ENCODE measurements around the gene C6orf118. TPM values are rescaled to one million over a fixed set of nuclear protein-coding genes. Genes with fewer than 3 reads are reported as not detected.

Gene C6orf118
- total RNA-seq, 1 experiment from 2014 or later = not detected

DNA sequence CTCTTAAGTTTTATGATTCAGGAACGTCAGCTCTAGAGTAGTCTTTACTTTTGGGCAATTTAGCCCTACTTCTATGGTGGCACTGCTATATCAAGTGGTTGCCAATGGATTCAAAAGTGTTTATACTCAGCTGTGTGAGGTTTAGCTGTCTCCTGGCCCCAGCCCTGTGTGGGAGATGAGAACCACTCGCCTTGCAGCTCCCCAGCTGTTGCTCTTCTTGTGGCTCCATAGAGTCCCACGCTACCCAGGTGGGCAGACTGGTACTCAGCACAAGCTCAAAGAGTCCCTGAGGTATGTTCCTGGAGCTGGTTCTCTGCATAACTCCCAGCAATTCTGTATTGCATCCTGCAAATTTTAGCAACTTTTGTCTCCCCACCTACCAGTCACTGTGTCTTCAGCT lies 59.6 kb downstream of the C6orf118 start:
- TF ChIP-seq, protein P1, sequence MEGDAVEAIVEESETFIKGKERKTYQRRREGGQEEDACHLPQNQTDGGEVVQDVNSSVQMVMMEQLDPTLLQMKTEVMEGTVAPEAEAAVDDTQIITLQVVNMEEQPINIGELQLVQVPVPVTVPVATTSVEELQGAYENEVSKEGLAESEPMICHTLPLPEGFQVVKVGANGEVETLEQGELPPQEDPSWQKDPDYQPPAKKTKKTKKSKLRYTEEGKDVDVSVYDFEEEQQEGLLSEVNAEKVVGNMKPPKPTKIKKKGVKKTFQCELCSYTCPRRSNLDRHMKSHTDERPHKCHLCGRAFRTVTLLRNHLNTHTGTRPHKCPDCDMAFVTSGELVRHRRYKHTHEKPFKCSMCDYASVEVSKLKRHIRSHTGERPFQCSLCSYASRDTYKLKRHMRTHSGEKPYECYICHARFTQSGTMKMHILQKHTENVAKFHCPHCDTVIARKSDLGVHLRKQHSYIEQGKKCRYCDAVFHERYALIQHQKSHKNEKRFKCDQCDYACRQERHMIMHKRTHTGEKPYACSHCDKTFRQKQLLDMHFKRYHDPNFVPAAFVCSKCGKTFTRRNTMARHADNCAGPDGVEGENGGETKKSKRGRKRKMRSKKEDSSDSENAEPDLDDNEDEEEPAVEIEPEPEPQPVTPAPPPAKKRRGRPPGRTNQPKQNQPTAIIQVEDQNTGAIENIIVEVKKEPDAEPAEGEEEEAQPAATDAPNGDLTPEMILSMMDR (conservative IDR thresholded peaks at IDR 0.05) = no peak
- Mint-ChIP-seq H3K9me3 (no peaks in the 10 kb centered on the region), H3K4me1 (peaks cover 5% of the 10 kb centered on the region in 2 experiments), H3K27ac (no peak overlapping the region), H3K27me3 (ENCODE audit: low read depth) (no peaks in the 10 kb centered on the region), H3K36me3 (ENCODE audit: insufficient read depth in 1 of 3, low read depth in 3 of 3) (no peaks in the 10 kb centered on the region; a peak in 1 of 7 replicates), H3K4me3 (no peak overlapping the region)
- Histone ChIP-seq H3K56ac (ENCODE audit: insufficient read length, low read depth, low read length) (no peak overlapping the region), H4K91ac (ENCODE audit: insufficient read length, low read depth, low read length) (no peak overlapping the region), H2BK20ac (ENCODE audit: low read depth, low read length, poor library complexity, severe bottlenecking) (no peak overlapping the region), H3K4me2 (ENCODE audit: insufficient read depth, insufficient read length, low read length) (no peak overlapping the region), H3K9me3 (ENCODE audit: control insufficient read depth, low read depth, low read length) (no peaks in the 10 kb centered on the region), H3K27me3 (ENCODE audit: insufficient read depth, low read length) (no peaks in the 10 kb centered on the region), H3K4me1 (ENCODE audit: insufficient read depth, low read length) (no peaks in the 10 kb centered on the region), H3K79me1 (ENCODE audit: insufficient read depth, low read depth, low read length, poor library complexity, severe bottlenecking) (no peaks in the 10 kb centered on the region), H2BK12ac (ENCODE audit: insufficient read length, low read depth, low read length) (no peak overlapping the region), H2AFZ (ENCODE audit: low read length) (no peak overlapping the region), H3K4ac (ENCODE audit: low read depth, low read length) (no peak overlapping the region), H3K23ac (ENCODE audit: insufficient read length, low read depth, low read length) (no peak overlapping the region), H3K79me2 (ENCODE audit: insufficient read depth, low read length) (no peaks in the 10 kb centered on the region), H3T11ph (ENCODE audit: low read length) (no peak overlapping the region), H4K20me1 (ENCODE audit: control insufficient read depth, insufficient read depth, insufficient read length) (no peaks in the 10 kb centered on the region), H2BK120ac (ENCODE audit: low read depth, low read length, poor library complexity, severe bottlenecking) (no peak overlapping the region), H4K8ac (replicated peaks; ENCODE audit: insufficient read length, low read depth, low read length) (no peak overlapping the region), H2BK5ac (ENCODE audit: insufficient read length, low read length) (no peak overlapping the region), H3K14ac (ENCODE audit: insufficient read depth, low read length) (no peak overlapping the region), H3K23me2 (ENCODE audit: insufficient read length, low read depth, low read length, poor library complexity, severe bottlenecking) (no peaks in the 10 kb centered on the region), H2AK5ac (ENCODE audit: insufficient read length, low read length) (no peak overlapping the region), H4K5ac (ENCODE audit: insufficient read length, low read depth, low read length) (no peak overlapping the region), H2BK15ac (ENCODE audit: low read depth, low read length) (no peak overlapping the region), H3K18ac (ENCODE audit: insufficient read length, low read depth, low read length) (no peak overlapping the region), H3K9ac (ENCODE audit: extremely low read depth, insufficient read length, low read length) (no peak overlapping the region), H3K27ac (ENCODE audit: insufficient read length, low read depth, low read length) (no peak overlapping the region)
- no peak for DNase-seq
- WGBS (ENCODE audit: extremely low coverage, insufficient read length, low lambda C conversion rate) = no CpG with 5 or more reads among the region's 3 CpGs

Measured in H9 (cell line).